Measurements from ENCODE around the gene DDX25.

GRCh38 chr11:125950696-125951651, 46.7 kb downstream of the DDX25 start:
- TF ChIP-seq EZH2phosphoT487 (IDR thresholded peaks at IDR 0.05; ENCODE audit: borderline replicate concordance, low read length) (no peak), CTCF (conservative IDR thresholded peaks at IDR 0.05; ENCODE audit: low read depth, low read length) (no peak)
